Measurements from ENCODE around the gene SERPINA5.

Gene SERPINA5

DNA sequence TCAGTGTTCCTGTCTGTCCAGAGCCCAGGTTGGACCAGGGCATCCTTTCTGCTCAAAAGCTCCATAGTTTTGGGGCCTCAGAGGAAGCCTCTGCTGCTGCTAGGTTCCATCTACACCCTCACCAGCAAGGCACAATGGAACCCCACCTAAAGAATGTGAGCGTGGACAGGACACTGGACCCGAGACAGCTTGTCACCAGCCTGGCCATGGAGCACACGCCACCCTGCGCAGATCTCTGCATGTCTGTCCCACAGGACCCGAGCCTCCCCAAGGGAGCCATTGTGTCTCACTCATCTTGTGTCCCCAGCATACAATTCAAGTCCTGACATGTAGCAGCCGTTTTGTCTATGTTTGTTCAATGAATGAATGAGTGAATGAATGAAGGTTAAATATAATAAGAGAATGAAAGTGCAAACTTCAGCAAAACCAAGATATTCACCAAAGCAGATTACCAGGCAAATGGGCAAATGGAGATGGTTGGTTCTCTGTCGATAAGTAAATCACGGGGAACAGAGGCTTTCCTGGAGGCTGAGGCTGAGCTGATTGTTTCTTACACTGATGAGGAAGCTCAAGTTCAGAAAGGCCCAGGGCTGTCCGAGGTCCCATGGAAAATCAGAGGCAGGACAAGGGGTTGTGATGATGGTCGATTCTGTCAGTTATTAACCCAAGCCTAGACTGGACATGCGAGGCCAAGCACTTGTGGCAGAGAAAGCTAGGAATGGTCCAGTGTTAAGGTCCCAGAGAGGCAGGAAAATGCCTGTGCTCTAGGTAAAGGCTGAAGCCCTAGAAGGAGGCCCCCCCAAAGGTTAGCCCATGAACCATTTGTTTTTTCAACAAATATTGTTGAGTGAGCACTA lies 58.0 kb downstream of the SERPINA5 start:
- H3K4me1 ChIP-seq (ENCODE audit: control insufficient read depth, insufficient read depth, low read length, unreplicated experiment), result peaks cover 11% of the 10 kb centered on the region
- H3K27me3 ChIP-seq (ENCODE audit: insufficient read depth, low read length), result no peaks in the 10 kb centered on the region
- no peak overlapping the region for H3K27ac ChIP-seq (ENCODE audit: low read depth, low read length)
- no peak overlapping the region for H3K4me3 ChIP-seq (ENCODE audit: low read depth, low read length)
- H2AFZ ChIP-seq (ENCODE audit: low read length, unreplicated experiment), result no peak overlapping the region
- H3K36me3 ChIP-seq (ENCODE audit: insufficient read depth, low read length), result no peaks in the 10 kb centered on the region
- no peaks in the 10 kb centered on the region for H3K79me2 ChIP-seq (ENCODE audit: control insufficient read depth, insufficient read depth, low read length, unreplicated experiment)

GRCh38 chr14:94640721-94641631 lies 59.8 kb downstream of the SERPINA5 start:
- Histone ChIP-seq H3K36me3 (ENCODE audit: insufficient read depth, low read length) (no peaks in the 10 kb centered on the region), H2AFZ (ENCODE audit: low read length, unreplicated experiment) (no peak overlapping the region), H3K27me3 (ENCODE audit: insufficient read depth, low read length) (no peaks in the 10 kb centered on the region), H3K4me1 (ENCODE audit: control insufficient read depth, insufficient read depth, low read length, unreplicated experiment) (peaks cover 11% of the 10 kb centered on the region), H3K27ac (ENCODE audit: low read depth, low read length) (no peak overlapping the region), H3K4me3 (ENCODE audit: low read depth, low read length) (no peak overlapping the region), H3K79me2 (ENCODE audit: control insufficient read depth, insufficient read depth, low read length, unreplicated experiment) (no peaks in the 10 kb centered on the region)

DNA sequence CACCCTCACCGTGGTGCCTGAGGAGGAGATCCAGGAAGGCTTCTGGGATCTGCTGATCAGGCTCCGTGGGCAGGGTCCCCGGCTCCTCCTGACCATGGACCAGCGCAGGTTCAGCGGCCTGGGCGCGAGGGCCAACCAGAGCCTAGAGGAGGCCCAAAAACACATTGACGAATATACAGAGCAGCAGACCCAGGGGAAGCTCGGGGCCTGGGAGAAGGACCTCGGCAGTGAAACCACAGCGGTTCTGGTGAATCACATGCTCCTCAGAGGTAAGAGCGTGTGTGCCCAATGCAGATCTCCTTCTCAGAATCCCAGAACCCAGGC lies 60.4 kb downstream of the SERPINA5 start:
- no peaks in the 10 kb centered on the region for H3K27me3 ChIP-seq (ENCODE audit: insufficient read depth, low read length)
- H3K79me2 ChIP-seq (ENCODE audit: control insufficient read depth, insufficient read depth, low read length, unreplicated experiment), result no peaks in the 10 kb centered on the region
- no peak overlapping the region for H3K27ac ChIP-seq (ENCODE audit: low read depth, low read length)
- peaks cover 17% of the 10 kb centered on the region for H3K4me1 ChIP-seq (ENCODE audit: control insufficient read depth, insufficient read depth, low read length, unreplicated experiment)
- H3K36me3 ChIP-seq (ENCODE audit: insufficient read depth, low read length), result no peaks in the 10 kb centered on the region
- no peak overlapping the region for H3K4me3 ChIP-seq (ENCODE audit: low read depth, low read length)
- no peak overlapping the region for H2AFZ ChIP-seq (ENCODE audit: low read length, unreplicated experiment)

Measured in ACC112 (cell line).